HFFc6 (cell line): ENCODE data around the gene SLC25A12. TPM values are rescaled to one million over a fixed set of nuclear protein-coding genes. Genes with fewer than 3 reads are reported as not detected.

Experiments used
- DNase-seq: peaks from one replicate; pipeline ENCODE4 v3.0.0-alpha.2; 2018
- H3K27ac Mint-ChIP-seq: 2 replicates; pipeline ENCODE4 v1.8.0; 2020; ENCODE audit warnings: mild to moderate bottlenecking, mixed read lengths
- H3K27me3 Mint-ChIP-seq: 2 replicates; pipeline ENCODE4 v1.8.0; 2021; ENCODE audit warnings: mild to moderate bottlenecking, moderate library complexity, mixed read lengths; ENCODE audit not compliant: insufficient read depth
- H3K36me3 Mint-ChIP-seq: 2 replicates; pipeline ENCODE4 v1.8.0; 2021; ENCODE audit warnings: low read depth, mixed read lengths
- H3K4me1 Mint-ChIP-seq: 2 replicates; pipeline ENCODE4 v1.8.0; 2020; ENCODE audit warnings: low read depth, mixed read lengths
- H3K4me3 Mint-ChIP-seq: 2 replicates; pipeline ENCODE4 v1.8.0; 2020; ENCODE audit warnings: mild to moderate bottlenecking, moderate library complexity, mixed read lengths
- H3K9me3 Mint-ChIP-seq: 2 replicates; pipeline ENCODE4 v1.8.0; 2020; ENCODE audit warnings: mild to moderate bottlenecking, mixed read lengths
- CTCF ChIP-seq: fragments of 200-600 bp; sonication (generic); IDR thresholded peaks from 2 replicates; pipeline ENCODE4 v1.5.0; 2021; ENCODE audit warnings: antibody characterized with exemption, mild to moderate bottlenecking
- total RNA-seq, 6 experiments: library from RNA; stranded (reverse); fragmentation: NEBNext Ultra II Directional; extraction: Animal tissue kit (Norgen Biotek cat#: 25700); gene quantifications; 2 replicates in 1 of 6; 3 replicates in 5 of 6; pipeline ENCODE4 v1.2.3, GENCODE V29; 2021

Gene SLC25A12
- total RNA-seq, 6 experiments from 2014 or later: 16.8 to 20.9 (median 19.4) TPM

- Mint-ChIP-seq H3K9me3 (no peaks in the 10 kb centered on the region), H3K27me3 (no peaks in the 10 kb centered on the region), H3K4me1 (peaks cover 31% of the 10 kb centered on the region), H3K36me3 (no peaks in the 10 kb centered on the region), H3K4me3 (peak overlapping the region; percentile 54), H3K27ac (peak overlapping the region; percentile 81)
- TF ChIP-seq CTCF: no peak
- peak; percentile 66 for DNase-seq
Measured at GRCh38 chr2:171798156-171798820, 95.8 kb downstream of the SLC25A12 start.

DNA sequence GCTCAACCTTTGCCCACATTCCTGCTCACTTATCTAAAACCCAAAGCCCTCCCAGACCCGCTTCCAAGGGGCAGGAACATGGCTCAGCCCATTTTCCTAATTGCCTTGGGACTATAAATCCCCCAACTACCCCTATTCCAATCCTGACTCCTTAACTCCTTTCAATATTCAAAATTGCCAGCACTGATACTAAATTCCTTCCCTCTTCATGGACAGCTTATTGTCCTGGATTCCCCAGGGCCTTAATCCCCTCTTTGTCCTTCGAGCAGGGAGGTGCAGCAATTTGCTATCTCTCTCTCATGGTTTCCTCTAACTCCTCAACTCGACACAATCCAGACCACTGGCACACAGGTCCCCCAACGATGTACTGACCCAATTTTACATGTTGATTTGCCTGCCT is 99.1 kb downstream of the SLC25A12 start:
- no peaks in the 10 kb centered on the region for H3K27me3 Mint-ChIP-seq
- no peak for TF ChIP-seq CTCF
- DNase-seq: no peak
- H3K4me1 Mint-ChIP-seq: peaks cover 22% of the 10 kb centered on the region
- no peaks in the 10 kb centered on the region for H3K9me3 Mint-ChIP-seq
- H3K27ac Mint-ChIP-seq: no peak overlapping the region
- H3K36me3 Mint-ChIP-seq: peaks cover 6% of the 10 kb centered on the region; the same call in 1 of the 2 replicates
- H3K4me3 Mint-ChIP-seq: no peak overlapping the region

- Mint-ChIP-seq H3K27ac (no peak overlapping the region), H3K4me3 (no peak overlapping the region), H3K27me3 (no peaks in the 10 kb centered on the region), H3K9me3 (no peaks in the 10 kb centered on the region), H3K36me3 (peaks cover 6% of the 10 kb centered on the region; the same call in 1 of the 2 replicates), H3K4me1 (peaks cover 15% of the 10 kb centered on the region)
- no peak for DNase-seq
- no peak for TF ChIP-seq CTCF
Measured at GRCh38 chr2:171793691-171794678, 100.1 kb downstream of the SLC25A12 start.

GRCh38 chr2:171792886-171793580 is 101.0 kb downstream of the SLC25A12 start:
- H3K36me3 Mint-ChIP-seq: peaks cover 6% of the 10 kb centered on the region; the same call in 1 of the 2 replicates
- no peaks in the 10 kb centered on the region for H3K9me3 Mint-ChIP-seq
- peaks cover 5% of the 10 kb centered on the region for H3K4me1 Mint-ChIP-seq
- no peak overlapping the region for H3K4me3 Mint-ChIP-seq
- H3K27ac Mint-ChIP-seq: no peak overlapping the region
- H3K27me3 Mint-ChIP-seq: no peaks in the 10 kb centered on the region
- TF ChIP-seq CTCF: no peak
- DNase-seq: no peak

GRCh38 chr2:171792157-171792556 is 101.9 kb downstream of the SLC25A12 start:
- DNase-seq: no peak
- no peak for TF ChIP-seq CTCF
- Mint-ChIP-seq H3K4me3 (no peak overlapping the region), H3K4me1 (no peaks in the 10 kb centered on the region), H3K9me3 (no peaks in the 10 kb centered on the region), H3K27ac (no peak overlapping the region), H3K36me3 (peaks cover 13% of the 10 kb centered on the region; the same call in 1 of the 2 replicates), H3K27me3 (no peaks in the 10 kb centered on the region)
